ENCODE measurements around the gene KCNJ18. TPM values are rescaled to one million over a fixed set of nuclear protein-coding genes. Genes with fewer than 3 reads are reported as not detected.

The KCNJ18 gene
- total and polyA plus RNA-seq, 2 of the 13 experiments (the other 11 are each of a cell fraction or from before 2014, with no cell fraction given): not detected

- no peak overlapping the region for H3K4me2 ChIP-seq (ENCODE audit: low read depth, low read length)
- ATAC-seq: no peak
- no peak for DNase-seq (ENCODE audit: low spot score)
- no peaks in the 10 kb centered on the region for H3K79me2 ChIP-seq (ENCODE audit: insufficient read depth, low read length)
- H2AFZ ChIP-seq (ENCODE audit: low read length): no peak overlapping the region
- no peak overlapping the region for H3K27ac ChIP-seq (ENCODE audit: extremely low read length, insufficient read depth, low read length)
- peaks cover 5 to 34% of the 10 kb centered on the region in 2 experiments; a peak in 3 of 5 replicates for H3K27me3 ChIP-seq (ENCODE audit: control insufficient read depth in 1 of 2, insufficient read depth in 2 of 2, low read length in 2 of 2)
- no peaks in the 10 kb centered on the region for H3K36me3 ChIP-seq (replicated peaks in 1 of 2; ENCODE audit: control insufficient read depth in 1 of 2, insufficient read depth in 2 of 2, low read length in 2 of 2)
- WGBS (ENCODE audit: low lambda C conversion rate): 19% methylated on average over 15 of the region's 15 CpGs
- TF ChIP-seq ZNF747 (CRISPR knock-in tag; IDR thresholded peaks at IDR 0.05; ENCODE audit: borderline replicate concordance) (no peak), SMAD9 (CRISPR knock-in tag; IDR thresholded peaks at IDR 0.05) (no peak), ZNF431 (CRISPR knock-in tag; IDR thresholded peaks at IDR 0.05; ENCODE audit: borderline replicate concordance, low read depth) (no peak), TBL1XR1 (IDR thresholded peaks at IDR 0.05; ENCODE audit: borderline replicate concordance, low read length, partially characterized antibody) (no peak), HNRNPH1 (optimal IDR thresholded peaks at IDR 0.05; ENCODE audit: low read depth, low read length) (no peak), ZNF207 (IDR thresholded peaks at IDR 0.05; ENCODE audit: borderline replicate concordance) (no peak)
- TF ChIP-seq, protein P1, sequence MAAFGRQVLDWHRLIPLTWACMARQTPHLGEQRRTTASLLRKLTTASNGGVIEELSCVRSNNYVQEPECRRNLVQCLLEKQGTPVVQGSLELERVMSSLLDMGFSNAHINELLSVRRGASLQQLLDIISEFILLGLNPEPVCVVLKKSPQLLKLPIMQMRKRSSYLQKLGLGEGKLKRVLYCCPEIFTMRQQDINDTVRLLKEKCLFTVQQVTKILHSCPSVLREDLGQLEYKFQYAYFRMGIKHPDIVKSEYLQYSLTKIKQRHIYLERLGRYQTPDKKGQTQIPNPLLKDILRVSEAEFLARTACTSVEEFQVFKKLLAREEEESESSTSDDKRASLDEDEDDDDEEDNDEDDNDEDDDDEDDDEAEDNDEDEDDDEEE (CRISPR knock-in tag; IDR thresholded peaks at IDR 0.05): no peak
- ChIA-PET POLR2A (no interaction called here), CTCF (ENCODE audit: low intra/inter-chr PET ratio, low total read pairs) (no interaction called here)
- intact Hi-C loops (cut with micrococcal nuclease; ENCODE audit: unreplicated experiment): no loop called here
- no peaks in the 10 kb centered on the region for H3K4me1 ChIP-seq (ENCODE audit: insufficient read depth, low read length)
- in situ Hi-C loops (cut with HindIII; ENCODE audit: extremely low pct_ligation_motif_present, low pct_unique_long_range_greater_than_20kb): no loop called here
- no TSS peak for BruUV-seq (replicated peaks)
- FAIRE-seq: no peak
- no peak overlapping the region for H3K4me3 ChIP-seq (replicated peaks in 1 of 3; ENCODE audit: insufficient read depth in 1 of 3, low read depth in 2 of 3, low read length in 3 of 3)
- H3K9me3 ChIP-seq (ENCODE audit: low read length): no peaks in the 10 kb centered on the region
- H4K20me1 ChIP-seq (ENCODE audit: insufficient read depth, low read length): no peaks in the 10 kb centered on the region
- H3K9ac ChIP-seq (ENCODE audit: insufficient read depth, low read depth, low read length): no peak overlapping the region
Measured at GRCh38 chr17:21677126-21677910, 15.0 kb upstream of the KCNJ18 start.

All from HepG2 (cell line).